ENCODE results near the gene BRD1.

Gene BRD1

GRCh38 chr22:49761836-49762235, 65.8 kb downstream of the BRD1 start:
- Histone ChIP-seq H3K4me3 (ENCODE audit: low read length) (no peak overlapping the region), H3K18ac (ENCODE audit: low read length) (no peak overlapping the region), H3K4ac (ENCODE audit: low read depth, low read length) (no peak overlapping the region), H3K27me3 (ENCODE audit: insufficient read depth, low read length, poor library complexity) (no peaks in the 10 kb centered on the region), H3K9ac (ENCODE audit: low read length) (no peak overlapping the region), H3K36me3 (ENCODE audit: control insufficient read depth, insufficient read depth, low read length) (no peaks in the 10 kb centered on the region), H3K79me2 (ENCODE audit: control insufficient read depth, insufficient read depth, low read length) (no peaks in the 10 kb centered on the region), H2BK120ac (ENCODE audit: low read depth, low read length) (no peak overlapping the region), H4K8ac (ENCODE audit: low read depth, low read length) (no peak overlapping the region), H3K4me2 (ENCODE audit: low read length) (no peak overlapping the region), H3K4me1 (ENCODE audit: control insufficient read depth, low read depth, low read length) (no peaks in the 10 kb centered on the region), H2BK5ac (ENCODE audit: low read length) (no peak overlapping the region), H2AK5ac (ENCODE audit: low read length) (no peak overlapping the region), H3K27ac (ENCODE audit: low read depth, low read length) (no peak overlapping the region), H4K5ac (ENCODE audit: low read length) (no peak overlapping the region), H3K79me1 (ENCODE audit: low read length) (no peaks in the 10 kb centered on the region), H2BK15ac (replicated peaks; ENCODE audit: low read depth) (no peak overlapping the region), H3K23ac (ENCODE audit: low read length) (no peak overlapping the region), H3K56ac (ENCODE audit: low read length) (no peak overlapping the region)
- no CpG with 5 or more reads among the region's 7 CpGs for WGBS (ENCODE audit: extremely low coverage, insufficient coverage, low lambda C conversion rate)
- DNase-seq: no peak

GRCh38 chr22:49760630-49761571, 66.8 kb downstream of the BRD1 start:
- H3K56ac ChIP-seq (ENCODE audit: low read length): no peak overlapping the region
- H4K8ac ChIP-seq (ENCODE audit: low read depth, low read length): no peak overlapping the region
- H2BK15ac ChIP-seq (replicated peaks; ENCODE audit: low read depth): no peak overlapping the region
- no peaks in the 10 kb centered on the region for H3K79me2 ChIP-seq (ENCODE audit: control insufficient read depth, insufficient read depth, low read length)
- no peak overlapping the region for H2AK5ac ChIP-seq (ENCODE audit: low read length)
- H3K23ac ChIP-seq (ENCODE audit: low read length): no peak overlapping the region
- H3K27me3 ChIP-seq (ENCODE audit: insufficient read depth, low read length, poor library complexity): no peaks in the 10 kb centered on the region
- H3K79me1 ChIP-seq (ENCODE audit: low read length): no peaks in the 10 kb centered on the region
- H3K9ac ChIP-seq (ENCODE audit: low read length): no peak overlapping the region
- WGBS (ENCODE audit: extremely low coverage, insufficient coverage, low lambda C conversion rate): no CpG with 5 or more reads among the region's 13 CpGs
- H3K36me3 ChIP-seq (ENCODE audit: control insufficient read depth, insufficient read depth, low read length): no peaks in the 10 kb centered on the region
- no peak overlapping the region for H3K18ac ChIP-seq (ENCODE audit: low read length)
- no peaks in the 10 kb centered on the region for H3K4me1 ChIP-seq (ENCODE audit: control insufficient read depth, low read depth, low read length)
- no peak overlapping the region for H3K4me2 ChIP-seq (ENCODE audit: low read length)
- H2BK5ac ChIP-seq (ENCODE audit: low read length): no peak overlapping the region
- no peak overlapping the region for H3K27ac ChIP-seq (ENCODE audit: low read depth, low read length)
- no peak overlapping the region for H3K4ac ChIP-seq (ENCODE audit: low read depth, low read length)
- DNase-seq: no peak
- H3K4me3 ChIP-seq (ENCODE audit: low read length): no peak overlapping the region
- no peak overlapping the region for H4K5ac ChIP-seq (ENCODE audit: low read length)
- no peak overlapping the region for H2BK120ac ChIP-seq (ENCODE audit: low read depth, low read length)

GRCh38 chr22:49760280-49760629, 67.4 kb downstream of the BRD1 start:
- Histone ChIP-seq H3K36me3 (ENCODE audit: control insufficient read depth, insufficient read depth, low read length) (no peaks in the 10 kb centered on the region), H3K9ac (ENCODE audit: low read length) (no peak overlapping the region)
- no CpG with 5 or more reads among the region's 5 CpGs for WGBS (ENCODE audit: extremely low coverage, insufficient coverage, low lambda C conversion rate)

GRCh38 chr22:49756676-49757075, 71.0 kb downstream of the BRD1 start:
- Histone ChIP-seq H4K5ac (ENCODE audit: low read length) (no peak overlapping the region), H3K4me2 (ENCODE audit: low read length) (no peak overlapping the region), H2AK5ac (ENCODE audit: low read length) (no peak overlapping the region), H3K9ac (ENCODE audit: low read length) (no peak overlapping the region), H3K4me1 (ENCODE audit: control insufficient read depth, low read depth, low read length) (no peaks in the 10 kb centered on the region), H3K27ac (ENCODE audit: low read depth, low read length) (no peak overlapping the region), H3K18ac (ENCODE audit: low read length) (no peak overlapping the region), H2BK120ac (ENCODE audit: low read depth, low read length) (no peak overlapping the region), H2BK5ac (ENCODE audit: low read length) (no peak overlapping the region), H3K79me1 (ENCODE audit: low read length) (no peaks in the 10 kb centered on the region), H3K4me3 (ENCODE audit: low read length) (no peak overlapping the region), H4K8ac (ENCODE audit: low read depth, low read length) (no peak overlapping the region), H3K56ac (ENCODE audit: low read length) (no peak overlapping the region), H3K36me3 (ENCODE audit: control insufficient read depth, insufficient read depth, low read length) (no peaks in the 10 kb centered on the region), H3K79me2 (ENCODE audit: control insufficient read depth, insufficient read depth, low read length) (no peaks in the 10 kb centered on the region), H3K27me3 (ENCODE audit: insufficient read depth, low read length, poor library complexity) (no peaks in the 10 kb centered on the region), H2BK15ac (replicated peaks; ENCODE audit: low read depth) (no peak overlapping the region), H3K4ac (ENCODE audit: low read depth, low read length) (no peak overlapping the region), H3K23ac (ENCODE audit: low read length) (no peak overlapping the region)
- no peak for DNase-seq
- no CpG with 5 or more reads among the region's 7 CpGs for WGBS (ENCODE audit: extremely low coverage, insufficient coverage, low lambda C conversion rate)

More at GRCh38 chr22:49760280-49760629, 67.4 kb downstream of the BRD1 start:
- Histone ChIP-seq H3K4me2 (ENCODE audit: low read length) (no peak overlapping the region), H3K79me2 (ENCODE audit: control insufficient read depth, insufficient read depth, low read length) (no peaks in the 10 kb centered on the region), H2AK5ac (ENCODE audit: low read length) (no peak overlapping the region), H3K23ac (ENCODE audit: low read length) (no peak overlapping the region), H3K27me3 (ENCODE audit: insufficient read depth, low read length, poor library complexity) (no peaks in the 10 kb centered on the region), H3K18ac (ENCODE audit: low read length) (no peak overlapping the region), H3K79me1 (ENCODE audit: low read length) (no peaks in the 10 kb centered on the region), H3K56ac (ENCODE audit: low read length) (no peak overlapping the region), H3K4me3 (ENCODE audit: low read length) (no peak overlapping the region), H3K4me1 (ENCODE audit: control insufficient read depth, low read depth, low read length) (no peaks in the 10 kb centered on the region), H3K4ac (ENCODE audit: low read depth, low read length) (no peak overlapping the region), H2BK5ac (ENCODE audit: low read length) (no peak overlapping the region), H3K27ac (ENCODE audit: low read depth, low read length) (no peak overlapping the region), H2BK120ac (ENCODE audit: low read depth, low read length) (no peak overlapping the region), H4K8ac (ENCODE audit: low read depth, low read length) (no peak overlapping the region), H4K5ac (ENCODE audit: low read length) (no peak overlapping the region), H2BK15ac (replicated peaks; ENCODE audit: low read depth) (no peak overlapping the region)
- no peak for DNase-seq

GRCh38 chr22:49756201-49756600, 71.5 kb downstream of the BRD1 start:
- WGBS (ENCODE audit: extremely low coverage, insufficient coverage, low lambda C conversion rate): no CpG with 5 or more reads among the region's 5 CpGs
- H3K27ac ChIP-seq (ENCODE audit: low read depth, low read length): no peak overlapping the region
- H2BK120ac ChIP-seq (ENCODE audit: low read depth, low read length): no peak overlapping the region
- H3K9ac ChIP-seq (ENCODE audit: low read length): no peak overlapping the region
- H3K4me1 ChIP-seq (ENCODE audit: control insufficient read depth, low read depth, low read length): no peaks in the 10 kb centered on the region
- H2BK5ac ChIP-seq (ENCODE audit: low read length): no peak overlapping the region
- no peak overlapping the region for H2BK15ac ChIP-seq (replicated peaks; ENCODE audit: low read depth)
- H3K27me3 ChIP-seq (ENCODE audit: insufficient read depth, low read length, poor library complexity): no peaks in the 10 kb centered on the region
- no peak overlapping the region for H4K5ac ChIP-seq (ENCODE audit: low read length)
- no peak overlapping the region for H3K4ac ChIP-seq (ENCODE audit: low read depth, low read length)
- no peaks in the 10 kb centered on the region for H3K79me1 ChIP-seq (ENCODE audit: low read length)
- H3K56ac ChIP-seq (ENCODE audit: low read length): no peak overlapping the region
- no peaks in the 10 kb centered on the region for H3K36me3 ChIP-seq (ENCODE audit: control insufficient read depth, insufficient read depth, low read length)
- no peak overlapping the region for H3K23ac ChIP-seq (ENCODE audit: low read length)
- no peaks in the 10 kb centered on the region for H3K79me2 ChIP-seq (ENCODE audit: control insufficient read depth, insufficient read depth, low read length)
- no peak overlapping the region for H3K4me3 ChIP-seq (ENCODE audit: low read length)
- no peak overlapping the region for H3K18ac ChIP-seq (ENCODE audit: low read length)
- DNase-seq: no peak
- no peak overlapping the region for H2AK5ac ChIP-seq (ENCODE audit: low read length)
- H3K4me2 ChIP-seq (ENCODE audit: low read length): no peak overlapping the region
- H4K8ac ChIP-seq (ENCODE audit: low read depth, low read length): no peak overlapping the region

- Histone ChIP-seq H3K23ac (ENCODE audit: low read length) (no peak overlapping the region), H2AK5ac (ENCODE audit: low read length) (no peak overlapping the region), H2BK120ac (ENCODE audit: low read depth, low read length) (no peak overlapping the region), H3K27me3 (ENCODE audit: insufficient read depth, low read length, poor library complexity) (no peaks in the 10 kb centered on the region), H3K18ac (ENCODE audit: low read length) (no peak overlapping the region), H3K4me3 (ENCODE audit: low read length) (no peak overlapping the region), H3K4me1 (ENCODE audit: control insufficient read depth, low read depth, low read length) (no peaks in the 10 kb centered on the region), H3K36me3 (ENCODE audit: control insufficient read depth, insufficient read depth, low read length) (no peaks in the 10 kb centered on the region), H3K4me2 (ENCODE audit: low read length) (no peak overlapping the region), H3K79me2 (ENCODE audit: control insufficient read depth, insufficient read depth, low read length) (no peaks in the 10 kb centered on the region), H3K79me1 (ENCODE audit: low read length) (no peaks in the 10 kb centered on the region), H4K5ac (ENCODE audit: low read length) (no peak overlapping the region), H4K8ac (ENCODE audit: low read depth, low read length) (no peak overlapping the region), H3K4ac (ENCODE audit: low read depth, low read length) (no peak overlapping the region), H2BK15ac (replicated peaks; ENCODE audit: low read depth) (no peak overlapping the region), H3K9ac (ENCODE audit: low read length) (no peak overlapping the region), H3K27ac (ENCODE audit: low read depth, low read length) (no peak overlapping the region), H2BK5ac (ENCODE audit: low read length) (no peak overlapping the region), H3K56ac (ENCODE audit: low read length) (no peak overlapping the region)
- WGBS (ENCODE audit: extremely low coverage, insufficient coverage, low lambda C conversion rate): no CpG with 5 or more reads among the region's 10 CpGs
- no peak for DNase-seq
Observed at GRCh38 chr22:49755631-49756001, 72.1 kb downstream of the BRD1 start.

Measured in mesendoderm (in vitro differentiated cells).